GM19467 (cell line): ENCODE measurements around the gene KLF5.
"Not testable (repeated sequence)": the region's sequence is repeated elsewhere in the genome, so short reads cannot be mapped to it uniquely, and the experiment has no call there.

Experiments used
- ATAC-seq: cut with Tn5 transposase; IDR thresholded peaks from one replicate; pipeline ENCODE4 v1.9.1; 2021; ENCODE audit warnings: mild to moderate bottlenecking, moderate library complexity; ENCODE audit not compliant: unreplicated experiment

Gene KLF5

GRCh38 chr13:73058736-73059459 is at the start of gene KLF5:
Gene KLF5, plus strand, starts transcription at chr13:73059005. Its CDS starts 323 bp downstream, at chr13:73059328.
- ATAC-seq = peak; percentile 99

GRCh38 chr13:73011751-73012150 is 47.1 kb upstream of the KLF5 start:
- ATAC-seq = no peak

GRCh38 chr13:73015805-73016204 is 43.0 kb upstream of the KLF5 start:
- ATAC-seq = no peak

GRCh38 chr13:73018336-73018735 is 40.5 kb upstream of the KLF5 start:
- no peak for ATAC-seq

- ATAC-seq = no peak
Observed at GRCh38 chr13:73025217-73026012, 33.4 kb upstream of the KLF5 start.

GRCh38 chr13:73034901-73035300 is 23.9 kb upstream of the KLF5 start:
- ATAC-seq = no peak

- ATAC-seq = no peak
Observed at GRCh38 chr13:73035660-73036059, 23.1 kb upstream of the KLF5 start.

GRCh38 chr13:73036566-73036965 is 22.2 kb upstream of the KLF5 start:
- no peak for ATAC-seq

- ATAC-seq = no peak
Observed at GRCh38 chr13:73038064-73038463, 20.7 kb upstream of the KLF5 start.

GRCh38 chr13:73039201-73040108 is 19.4 kb upstream of the KLF5 start:
- ATAC-seq = no peak

- no peak for ATAC-seq
Observed at GRCh38 chr13:73040484-73040883, 18.3 kb upstream of the KLF5 start.

GRCh38 chr13:73040968-73041596 is 17.7 kb upstream of the KLF5 start:
- ATAC-seq = no peak

- ATAC-seq = no peak
Observed at GRCh38 chr13:73045031-73045430, 13.8 kb upstream of the KLF5 start.

GRCh38 chr13:73048615-73049014 is 10.2 kb upstream of the KLF5 start:
- not testable (repeated sequence) for ATAC-seq

GRCh38 chr13:73054712-73055111 is 4.1 kb upstream of the KLF5 start:
- ATAC-seq = no peak

GRCh38 chr13:73055813-73056564 is 2.8 kb upstream of the KLF5 start:
- no peak for ATAC-seq

- ATAC-seq = no peak
Observed at GRCh38 chr13:73056565-73056962, 2.2 kb upstream of the KLF5 start.

- no peak for ATAC-seq
Observed at GRCh38 chr13:73057284-73058063, 1.3 kb upstream of the KLF5 start.

GRCh38 chr13:73058064-73058313 is 816 bp upstream of the KLF5 start:
- no peak for ATAC-seq

GRCh38 chr13:73058432-73058735 is 421 bp upstream of the KLF5 start:
- ATAC-seq = peak; percentile 9
